GM19023 (cell line): ENCODE results near the gene RHBDF2.

Experiments used
- ATAC-seq: cut with Tn5 transposase; IDR thresholded peaks from one replicate; pipeline ENCODE4 v1.9.1; 2021; ENCODE audit warnings: mild to moderate bottlenecking, moderate library complexity; ENCODE audit not compliant: unreplicated experiment

The RHBDF2 gene

GRCh38 chr17:76501018-76501826, at the start of gene RHBDF2:
RHBDF2 (minus strand) TSS chr17:76501423; CDS start chr17:76481524, 19,899 bp downstream.
- ATAC-seq = peak; percentile 73

GRCh38 chr17:76549539-76549938, 48.3 kb upstream of the RHBDF2 start:
- no peak for ATAC-seq

DNA sequence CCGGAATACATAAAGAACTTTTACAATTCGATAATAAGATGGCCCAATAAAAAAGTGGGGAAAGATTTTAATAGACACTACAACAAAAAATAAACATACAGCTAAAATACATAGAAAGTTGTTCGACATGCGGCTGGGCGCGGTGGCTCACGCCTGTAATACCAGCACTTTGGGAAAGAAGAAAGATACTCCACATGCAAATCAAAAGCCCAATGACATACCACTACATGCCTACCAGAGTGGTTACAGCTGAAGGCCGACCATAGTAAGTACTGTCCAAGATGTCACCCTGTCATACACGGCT, 47.9 kb upstream of the RHBDF2 start:
- ATAC-seq = no peak

- ATAC-seq = no peak
Observed at GRCh38 chr17:76548378-76549214, 47.4 kb upstream of the RHBDF2 start.

DNA sequence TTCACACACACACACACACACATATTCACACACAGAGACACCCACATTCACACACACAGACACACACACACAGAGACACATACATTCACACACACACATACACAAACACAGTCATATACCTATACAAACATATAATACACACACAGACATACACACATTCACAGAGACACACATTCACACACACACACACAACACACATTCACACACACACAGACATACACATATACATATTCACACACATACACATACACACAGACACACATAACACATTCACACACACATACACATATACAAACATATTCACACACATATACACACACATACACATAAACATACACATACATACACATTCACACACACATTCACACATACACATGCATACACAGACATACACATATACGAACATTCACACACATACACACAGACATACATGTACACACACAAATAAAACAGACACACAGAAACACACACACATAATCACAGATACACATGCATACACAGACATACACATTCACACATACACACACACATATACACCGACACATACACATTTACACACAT, 46.5 kb upstream of the RHBDF2 start:
- no peak for ATAC-seq

- no peak for ATAC-seq
Observed at GRCh38 chr17:76547183-76547641, 46.0 kb upstream of the RHBDF2 start.

- no peak for ATAC-seq
Observed at GRCh38 chr17:76546556-76547182, 45.4 kb upstream of the RHBDF2 start.

GRCh38 chr17:76545918-76546555, 44.8 kb upstream of the RHBDF2 start:
- ATAC-seq = no peak

DNA sequence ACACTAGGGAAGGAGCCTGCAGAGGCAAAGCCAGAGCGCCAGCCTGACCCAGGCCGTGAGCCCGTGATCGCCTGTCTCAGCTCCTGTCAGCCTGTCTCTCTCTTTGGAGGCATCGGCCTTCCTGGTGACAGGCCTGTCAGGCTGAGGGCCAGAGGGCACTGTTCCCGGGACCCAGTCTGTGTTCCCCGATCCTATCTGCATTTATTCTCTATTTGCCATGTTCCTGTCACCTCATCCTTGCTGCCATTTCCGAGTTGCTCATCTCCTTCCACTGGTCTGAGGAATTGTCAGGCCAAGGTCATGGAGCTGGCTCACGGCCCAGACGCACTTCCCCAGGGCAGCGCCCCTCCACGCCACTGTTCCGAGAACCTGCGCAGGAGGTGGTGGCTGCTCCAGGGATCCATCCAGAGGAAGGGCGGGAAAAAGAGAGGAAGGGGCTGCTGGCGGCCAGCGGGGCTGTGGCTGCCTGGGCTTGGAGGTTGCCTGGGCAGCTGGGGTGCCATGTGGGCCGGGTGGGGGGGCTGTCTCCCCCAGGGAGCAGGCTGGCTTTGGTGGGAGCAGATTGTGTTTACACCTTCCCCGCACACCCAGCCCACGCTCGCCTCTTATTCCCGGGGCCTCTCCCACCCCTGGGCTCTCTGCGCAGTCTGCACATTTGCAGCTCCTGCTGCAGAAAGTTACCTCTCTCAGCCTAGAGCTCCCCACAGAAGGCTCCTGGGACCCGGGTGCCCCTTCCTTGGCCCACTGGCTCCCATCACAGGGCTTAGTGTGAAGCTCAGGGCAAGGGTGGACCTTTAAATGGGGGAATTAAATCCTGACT, 43.5 kb upstream of the RHBDF2 start:
- ATAC-seq = no peak

GRCh38 chr17:76543826-76544545, 42.8 kb upstream of the RHBDF2 start:
- no peak for ATAC-seq

- ATAC-seq = no peak
Observed at GRCh38 chr17:76543482-76543825, 42.2 kb upstream of the RHBDF2 start.

- no peak for ATAC-seq
Observed at GRCh38 chr17:76542984-76543383, 41.8 kb upstream of the RHBDF2 start.

GRCh38 chr17:76542566-76542971, 41.3 kb upstream of the RHBDF2 start:
- no peak for ATAC-seq

- no peak for ATAC-seq
Observed at GRCh38 chr17:76541739-76542454, 40.7 kb upstream of the RHBDF2 start.

DNA sequence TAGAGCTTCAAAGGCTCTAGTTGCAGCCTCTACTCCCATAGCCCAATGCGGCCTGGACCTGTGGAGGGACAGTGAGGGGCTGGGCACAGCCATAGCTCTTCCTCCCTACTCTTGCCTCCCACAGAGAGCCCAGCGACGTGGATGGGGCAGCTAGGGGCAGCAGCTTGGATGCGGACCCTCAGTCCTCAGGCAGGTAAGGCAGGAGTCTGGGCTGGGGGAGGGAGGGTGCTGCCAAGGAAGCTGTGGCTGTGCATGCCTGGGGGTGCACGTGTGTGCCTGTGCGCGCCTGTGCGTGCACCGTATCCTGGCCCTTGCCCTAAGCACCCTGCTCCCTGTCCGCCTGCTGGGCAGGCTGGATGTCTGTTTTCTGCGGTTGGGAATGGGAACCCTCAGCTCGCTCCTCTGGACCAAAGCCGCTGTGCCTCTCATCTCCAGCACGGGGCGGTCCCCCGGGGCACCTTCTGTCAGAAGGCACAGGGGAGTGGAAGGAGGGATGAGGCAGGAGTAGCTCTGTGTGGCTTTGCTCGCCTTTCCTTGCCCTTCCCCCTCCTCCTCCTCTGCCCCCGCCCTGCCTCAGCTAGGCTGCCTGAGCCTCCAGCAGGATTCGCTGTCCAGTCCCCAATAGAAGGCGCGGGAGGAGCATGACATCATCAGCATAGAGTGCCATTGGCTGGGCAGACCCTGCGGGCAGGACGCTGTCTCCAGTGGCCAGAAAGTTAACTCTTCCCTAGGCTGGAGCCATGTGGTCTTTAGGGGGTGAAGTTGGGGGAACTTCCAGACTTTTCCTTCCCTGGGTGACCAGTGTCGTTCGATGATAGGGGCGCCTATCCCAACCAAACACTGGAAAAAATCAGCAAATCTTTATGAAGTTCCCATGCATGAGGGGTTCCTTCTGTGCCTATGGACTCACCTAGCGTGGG, 39.4 kb upstream of the RHBDF2 start:
- no peak for ATAC-seq

DNA sequence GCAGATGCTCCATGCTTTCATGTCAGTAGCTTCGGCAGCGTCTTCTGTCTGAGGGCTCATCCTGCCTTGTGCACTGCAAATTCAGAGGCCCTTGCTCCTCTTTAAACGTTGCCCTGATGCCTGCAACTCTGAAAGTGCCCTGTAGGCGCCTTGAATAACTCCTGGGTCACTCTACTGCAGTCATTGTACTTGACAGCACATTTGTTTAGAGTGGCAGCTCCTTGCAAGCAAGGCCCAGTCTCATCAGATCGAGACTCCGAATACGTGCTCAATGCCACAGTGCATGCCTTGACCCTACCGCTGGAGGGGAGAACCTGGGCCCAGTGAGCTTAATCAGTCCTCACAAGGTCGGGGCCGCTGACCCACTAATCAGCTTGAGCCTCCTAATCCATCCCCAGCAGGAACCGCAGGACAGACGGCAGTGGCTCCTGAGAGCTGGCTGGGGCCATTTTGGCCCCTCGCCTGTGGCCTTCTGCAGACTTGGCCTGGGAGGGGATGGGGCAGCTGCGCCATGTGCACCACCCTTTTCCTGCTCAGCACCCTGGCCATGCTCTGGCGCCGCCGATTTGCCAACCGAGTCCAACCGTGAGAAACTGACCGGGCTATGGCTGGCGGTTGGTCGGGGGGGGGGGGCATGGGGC, 38.5 kb upstream of the RHBDF2 start, which contains the start of gene PRCD:
Gene PRCD, plus strand, starts transcription at position 414 of the 641 bp plus-strand sequence. Its CDS starts 98 bp downstream, at position 512.
- no peak for ATAC-seq

- ATAC-seq = no peak
Observed at GRCh38 chr17:76538941-76539570, 37.8 kb upstream of the RHBDF2 start.
